Transverse colon (tissue), 4 donors: Measurements from ENCODE around the gene KRTAP10-2. TPM values are rescaled to one million over a fixed set of nuclear protein-coding genes. Genes with fewer than 3 reads are reported as not detected.
"Not testable (repeated sequence)": the region's sequence is repeated elsewhere in the genome, so short reads cannot be mapped to it uniquely, and the experiment has no call there.

Experiments used
- DNase-seq: peaks from one replicate; pipeline ENCODE4 v3.0.0-alpha.2; 2019
- H3K27ac ChIP-seq, 4 donors: fragments of 200-600 bp; sonication (generic); 2 replicates each; pipeline ENCODE4 v1.5.1; 2016 to 2018; ENCODE audit warnings: inconsistent platforms in 4 of 4
- H3K27me3 ChIP-seq: fragments of 200-600 bp; sonication (generic); 2 replicates; pipeline ENCODE4 v1.5.1; 2017; ENCODE audit warnings: inconsistent platforms
- H3K36me3 ChIP-seq, 4 donors: fragments of 200-600 bp; sonication (generic); 2 replicates each; pipeline ENCODE4 v1.5.1; 2017 to 2019; ENCODE audit warnings: inconsistent platforms in 4 of 4
- H3K4me1 ChIP-seq, 4 donors: fragments of 200-600 bp; sonication (generic); 2 replicates each; pipeline ENCODE4 v1.5.1; 2017 to 2020; ENCODE audit warnings: inconsistent platforms in 4 of 4
- H3K4me3 ChIP-seq, 4 donors: fragments of 200-600 bp; sonication (generic); 1 replicate in 1 of 4; 2 replicates in 3 of 4; pipeline versions ENCODE4 v1.5.1 to v1.6.1; 2017 to 2019; ENCODE audit warnings: inconsistent platforms in 4 of 4
- H3K9me3 ChIP-seq, 2 donors: fragments of 200-600 bp; sonication (generic); 2 replicates each; pipeline ENCODE4 v1.5.1; 2017 to 2019; ENCODE audit warnings: inconsistent platforms in 2 of 2
- EP300 ChIP-seq: sonication (generic); formaldehyde crosslinking; IDR thresholded peaks from one replicate; pipeline ENCODE4 v1.6.1; 2017; ENCODE audit warnings: antibody characterized with exemption, low read depth
- POLR2A ChIP-seq: fragments of 450-650 bp; IDR thresholded peaks from one replicate; pipeline ENCODE4 v1.6.1; 2016; ENCODE audit warnings: antibody characterized with exemption, mild to moderate bottlenecking, moderate library complexity
- POLR2AphosphoS5 ChIP-seq, 3 donors: sonication (generic); formaldehyde crosslinking; IDR thresholded peaks; one replicate each; pipeline ENCODE4 v1.6.1; 2016; ENCODE audit warnings: antibody characterized with exemption in 3 of 3
- WGBS, 2 donors: methylation state at CpG; one replicate each; pipeline ENCODE4 v1.1.5; 2018; ENCODE audit warnings: low coverage in 1 of 2; 5-methylcytosine and 5-hydroxymethylcytosine counted together
- in situ Hi-C, 4 donors: fragments of 200-750 bp; cut with MboI; loops; one replicate each; pipeline versions ENCODE4 v1.15.0 to v1.15.1; 2017; ENCODE audit warnings: low sequenced_read_pairs in 3 of 4, low pct_ligation_motif_present in 1 of 4, low pct_unique_long_range_greater_than_20kb in 1 of 4
- intact Hi-C: fragments of 100-400 bp; cut with DNase I; formaldehyde crosslinking; loops from one replicate; pipeline ENCODE4 v1.15.1; 2023; ENCODE audit warnings: low total_unique reads
- total RNA-seq, 4 donors: library from RNA; depleted of rRNA; stranded (reverse); fragments of >200 nt; gene quantifications; one replicate each; pipeline ENCODE4 v1.1.0, GENCODE V29; 2016
- TF ChIP-seq, protein P1 (sequence below), 5 experiments: fragments of 200-600 bp in 3 of 5; fragments of 450-650 bp in 2 of 5; sonication (generic) in 3 of 5; IDR thresholded peaks; 1 replicate in 2 of 5; 2 replicates in 3 of 5; pipeline ENCODE4 v1.5.1; 2016 to 2017; ENCODE audit warnings: antibody characterized with exemption in 5 of 5, inconsistent platforms in 3 of 5, mild to moderate bottlenecking in 2 of 5, moderate library complexity in 1 of 5

The KRTAP10-2 gene
- total RNA-seq, 4 donors from 2014 or later = not detected

DNA sequence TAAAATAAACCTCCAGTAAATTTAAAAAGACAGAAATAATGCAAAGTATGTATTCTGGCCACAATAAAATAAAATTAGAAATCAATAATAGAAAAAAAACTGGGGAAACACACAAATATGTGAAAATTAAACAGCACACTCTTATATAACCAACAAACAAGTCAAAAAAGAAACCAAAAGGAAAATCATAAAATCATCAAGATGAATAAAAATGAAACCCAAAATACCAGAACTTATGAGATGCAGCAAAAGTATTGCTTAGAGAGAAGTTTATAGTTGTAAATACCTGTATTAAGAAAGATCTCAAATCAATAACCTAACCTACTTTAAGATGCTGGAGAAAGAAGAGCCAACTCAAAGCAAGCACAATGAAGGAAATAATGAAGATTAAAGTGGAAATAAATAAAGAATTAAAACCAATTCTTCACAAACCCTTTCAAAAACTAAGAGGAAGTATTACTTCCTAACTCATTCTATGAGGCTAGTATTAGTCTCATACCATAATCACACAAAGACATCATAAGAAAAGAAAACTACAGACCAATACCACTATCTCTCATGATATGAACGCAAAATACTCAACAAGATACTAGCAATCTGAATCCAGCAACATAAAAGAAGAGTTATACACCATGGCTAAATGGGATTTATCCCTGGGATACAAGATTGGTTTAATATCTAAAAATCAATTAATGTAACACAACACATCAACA, 13.7 kb upstream of the KRTAP10-2 start:
- DNase-seq = no peak
- TF ChIP-seq, protein P1, sequence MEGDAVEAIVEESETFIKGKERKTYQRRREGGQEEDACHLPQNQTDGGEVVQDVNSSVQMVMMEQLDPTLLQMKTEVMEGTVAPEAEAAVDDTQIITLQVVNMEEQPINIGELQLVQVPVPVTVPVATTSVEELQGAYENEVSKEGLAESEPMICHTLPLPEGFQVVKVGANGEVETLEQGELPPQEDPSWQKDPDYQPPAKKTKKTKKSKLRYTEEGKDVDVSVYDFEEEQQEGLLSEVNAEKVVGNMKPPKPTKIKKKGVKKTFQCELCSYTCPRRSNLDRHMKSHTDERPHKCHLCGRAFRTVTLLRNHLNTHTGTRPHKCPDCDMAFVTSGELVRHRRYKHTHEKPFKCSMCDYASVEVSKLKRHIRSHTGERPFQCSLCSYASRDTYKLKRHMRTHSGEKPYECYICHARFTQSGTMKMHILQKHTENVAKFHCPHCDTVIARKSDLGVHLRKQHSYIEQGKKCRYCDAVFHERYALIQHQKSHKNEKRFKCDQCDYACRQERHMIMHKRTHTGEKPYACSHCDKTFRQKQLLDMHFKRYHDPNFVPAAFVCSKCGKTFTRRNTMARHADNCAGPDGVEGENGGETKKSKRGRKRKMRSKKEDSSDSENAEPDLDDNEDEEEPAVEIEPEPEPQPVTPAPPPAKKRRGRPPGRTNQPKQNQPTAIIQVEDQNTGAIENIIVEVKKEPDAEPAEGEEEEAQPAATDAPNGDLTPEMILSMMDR (IDR thresholded peaks at IDR 0.05) = no peak
- no peak for TF ChIP-seq EP300
- TF ChIP-seq POLR2AphosphoS5 (IDR thresholded peaks at IDR 0.05) = no peak
- TF ChIP-seq POLR2A = no peak
- Histone ChIP-seq H3K27me3 (peaks cover 6% of the 10 kb centered on the region), H3K4me3 (no peak overlapping the region), H3K27ac (no peak overlapping the region), H3K9me3 (no peaks in the 10 kb centered on the region), H3K4me1 (no peaks in the 10 kb centered on the region), H3K36me3 (no peaks in the 10 kb centered on the region)
- in situ Hi-C loops = no loop called here
- 0 to 27% methylated on average over 1 of the region's 1 CpG for WGBS, 2 donors
- intact Hi-C loops = no loop called here

DNA sequence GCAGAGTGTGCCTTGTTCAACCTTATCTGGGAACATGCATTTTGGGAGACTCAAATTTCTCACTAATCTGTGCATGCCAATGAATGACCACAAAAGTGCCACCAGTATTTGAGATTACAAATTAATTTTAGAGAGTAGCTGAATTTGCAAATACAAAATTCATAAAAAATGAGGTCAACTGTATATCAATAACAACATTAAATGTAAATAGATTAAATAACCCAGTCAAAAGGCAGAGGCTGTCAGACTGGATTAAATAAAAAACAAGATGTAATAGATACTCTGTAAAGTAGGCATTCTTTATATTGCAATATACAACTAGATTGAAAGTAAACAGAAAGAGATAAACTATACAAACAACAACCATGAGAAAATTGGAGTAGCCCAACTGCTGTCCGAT, 12.8 kb upstream of the KRTAP10-2 start:
- no peak for TF ChIP-seq POLR2AphosphoS5 (IDR thresholded peaks at IDR 0.05)
- TF ChIP-seq EP300 = no peak
- TF ChIP-seq POLR2A = no peak
- TF ChIP-seq, protein P1 (IDR thresholded peaks at IDR 0.05) = no peak
- WGBS, 2 donors = 75 to 91% methylated on average over 1 of the region's 1 CpG

DNA sequence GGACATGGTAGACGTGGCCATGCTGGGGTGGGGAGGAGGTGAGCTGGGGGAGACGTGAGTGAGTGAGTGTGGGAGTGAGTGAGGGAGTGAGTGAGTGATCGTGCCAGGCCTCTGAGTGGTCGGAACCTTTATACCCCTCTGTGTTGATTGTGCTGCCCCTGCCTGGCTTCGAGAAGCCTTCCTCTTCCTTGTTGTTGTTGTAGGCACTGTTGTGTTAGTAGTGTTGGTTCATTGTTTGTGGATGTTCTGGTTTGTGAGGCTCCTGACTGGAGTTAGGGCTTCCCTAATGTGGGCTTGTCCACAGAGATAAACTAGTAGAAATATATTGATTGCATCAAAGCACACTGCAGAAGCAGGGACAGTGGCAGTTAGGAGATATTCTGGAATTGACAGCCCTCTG, 7.4 kb upstream of the KRTAP10-2 start, which contains the start of gene KRTAP10-3:
TSS of gene KRTAP10-3 (minus strand) at position 101 of the 400 bp plus-strand sequence. CDS start at position 21, 80 bp downstream.
- intact Hi-C loops (no loop called here), in situ Hi-C loops (no loop called here)
- peaks cover 25% of the 10 kb centered on the region for H3K27me3 ChIP-seq
- 66% methylated on average over 5 of the region's 5 CpGs; no CpG with 5 or more reads in 1 of the 2 donors for WGBS, 2 donors
- no peak for TF ChIP-seq POLR2A
- TF ChIP-seq, protein P1 (IDR thresholded peaks at IDR 0.05) = no peak
- TF ChIP-seq POLR2AphosphoS5 (IDR thresholded peaks at IDR 0.05) = no peak
- no peak for TF ChIP-seq EP300
- no peak within 1 kb of the TSS for H3K27ac ChIP-seq
- H3K36me3 ChIP-seq = no peaks in the 10 kb centered on the region
- H3K9me3 ChIP-seq = no peaks in the 10 kb centered on the region
- H3K4me3 ChIP-seq = no peak within 1 kb of the TSS
- no peak for DNase-seq
- no peaks in the 10 kb centered on the region for H3K4me1 ChIP-seq

More for the DNA sequence above, 12.8 kb upstream of the KRTAP10-2 start:
- in situ Hi-C loops (no loop called here), intact Hi-C loops (no loop called here)
- no peak overlapping the region for H3K4me3 ChIP-seq
- H3K27ac ChIP-seq = no peak overlapping the region
- no peaks in the 10 kb centered on the region for H3K9me3 ChIP-seq
- H3K36me3 ChIP-seq = no peaks in the 10 kb centered on the region
- H3K27me3 ChIP-seq = peaks cover 6% of the 10 kb centered on the region
- H3K4me1 ChIP-seq = no peaks in the 10 kb centered on the region
- no peak for DNase-seq

DNA sequence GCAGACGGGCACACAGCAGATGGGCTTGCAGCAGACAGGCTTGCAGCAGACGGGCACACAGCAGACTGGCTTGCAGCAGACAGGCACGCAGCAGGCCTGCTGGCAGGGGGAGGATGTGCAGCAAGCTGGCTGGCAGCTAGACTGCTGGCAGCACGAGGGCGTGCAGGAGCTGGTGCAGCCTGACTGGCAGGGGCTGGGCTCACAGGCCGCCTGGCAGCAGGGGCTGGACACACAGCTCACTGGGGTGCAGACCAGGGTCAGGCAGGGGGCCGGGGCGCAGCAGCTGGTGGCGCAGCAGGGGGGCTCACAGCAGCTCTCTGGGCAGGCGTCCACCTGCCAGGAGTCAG, 7.0 kb upstream of the KRTAP10-2 start:
- in situ Hi-C loops, H3K9me3 ChIP-seq, H3K27ac ChIP-seq, H3K36me3 ChIP-seq, H3K4me3 ChIP-seq, intact Hi-C loops, DNase-seq, H3K4me1 ChIP-seq: not testable (repeated sequence)
- 75% methylated on average over 6 of the region's 10 CpGs; no CpG with 5 or more reads in 1 of the 2 donors for WGBS, 2 donors
- peaks cover 23% of the 10 kb centered on the region for H3K27me3 ChIP-seq
